IPS-18a (cell line): ENCODE results near the gene WNT7B.
"Not testable (repeated sequence)": the region's sequence is repeated elsewhere in the genome, so short reads cannot be mapped to it uniquely, and the experiment has no call there.

Source experiments
- H3K27ac ChIP-seq: one replicate; pipeline ENCODE4 v1.5.1; 2013; ENCODE audit warnings: low read length
- H3K27me3 ChIP-seq: one replicate; pipeline ENCODE4 v1.6.1; 2013; ENCODE audit warnings: mild to moderate bottlenecking, low read length; ENCODE audit not compliant: control insufficient read depth, insufficient read depth
- H3K36me3 ChIP-seq: one replicate; pipeline ENCODE4 v1.6.1; 2013; ENCODE audit warnings: low read depth, low read length; ENCODE audit not compliant: control insufficient read depth
- H3K4me1 ChIP-seq: one replicate; pipeline ENCODE4 v1.6.1; 2013; ENCODE audit warnings: low read depth, low read length; ENCODE audit not compliant: control insufficient read depth
- H3K4me3 ChIP-seq: one replicate; pipeline ENCODE4 v1.5.1; 2013; ENCODE audit warnings: low read length
- H3K9ac ChIP-seq: one replicate; pipeline ENCODE4 v1.6.1; 2013; ENCODE audit warnings: mild to moderate bottlenecking, low read length, moderate library complexity
- H3K9me3 ChIP-seq: one replicate; pipeline ENCODE4 v1.6.1; 2013; ENCODE audit warnings: low read depth, low read length; ENCODE audit not compliant: control insufficient read depth

WNT7B gene

DNA sequence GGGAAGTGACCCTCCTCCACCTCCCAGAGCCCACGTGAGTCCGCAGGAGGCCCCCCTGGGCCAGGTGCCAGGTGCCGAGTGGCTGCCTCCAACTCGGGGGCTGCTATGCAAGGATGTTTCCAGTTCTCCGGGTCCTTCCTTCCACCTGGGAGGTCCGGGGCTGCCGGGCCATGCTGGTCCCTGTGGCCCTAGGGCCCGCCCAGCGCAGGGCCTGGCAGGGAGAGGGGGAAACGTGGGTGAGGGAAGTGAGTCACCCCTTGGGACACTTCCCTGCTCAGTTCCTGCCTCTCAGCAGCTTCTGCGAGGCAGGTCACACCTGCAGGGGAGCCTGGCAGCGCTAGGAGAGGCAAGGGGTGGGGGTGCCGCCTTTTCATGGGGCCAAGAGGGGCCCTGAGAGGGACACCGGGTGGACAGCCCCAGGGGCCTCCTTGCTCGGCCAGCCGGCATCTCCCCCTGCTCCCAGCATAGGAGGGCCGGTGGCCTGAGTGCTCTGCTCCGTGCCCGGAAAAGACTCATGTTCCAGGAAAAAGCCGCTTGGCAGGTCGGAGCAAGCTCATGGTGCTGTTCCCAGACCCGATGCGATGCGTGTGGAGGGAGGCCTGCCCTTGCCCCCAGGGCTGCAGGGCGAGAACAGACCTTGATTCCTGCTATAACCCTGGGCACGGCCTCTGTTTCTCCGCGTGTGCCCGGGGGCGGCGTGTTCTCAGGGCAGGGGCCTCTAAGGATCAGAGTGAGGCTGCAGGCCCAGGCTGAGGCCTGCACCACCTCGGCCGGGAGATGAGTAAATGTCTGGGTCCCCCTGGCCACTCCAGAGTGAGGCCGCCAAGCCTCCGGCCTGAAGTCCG, 30.3 kb upstream of the WNT7B start:
- no peaks in the 10 kb centered on the region for H3K9me3 ChIP-seq
- H3K27ac ChIP-seq, result no peak overlapping the region
- H3K27me3 ChIP-seq, result no peaks in the 10 kb centered on the region
- H3K4me3 ChIP-seq, result no peak overlapping the region
- H3K4me1 ChIP-seq, result peaks cover 3% of the 10 kb centered on the region
- no peaks in the 10 kb centered on the region for H3K36me3 ChIP-seq
- H3K9ac ChIP-seq, result no peak overlapping the region

DNA sequence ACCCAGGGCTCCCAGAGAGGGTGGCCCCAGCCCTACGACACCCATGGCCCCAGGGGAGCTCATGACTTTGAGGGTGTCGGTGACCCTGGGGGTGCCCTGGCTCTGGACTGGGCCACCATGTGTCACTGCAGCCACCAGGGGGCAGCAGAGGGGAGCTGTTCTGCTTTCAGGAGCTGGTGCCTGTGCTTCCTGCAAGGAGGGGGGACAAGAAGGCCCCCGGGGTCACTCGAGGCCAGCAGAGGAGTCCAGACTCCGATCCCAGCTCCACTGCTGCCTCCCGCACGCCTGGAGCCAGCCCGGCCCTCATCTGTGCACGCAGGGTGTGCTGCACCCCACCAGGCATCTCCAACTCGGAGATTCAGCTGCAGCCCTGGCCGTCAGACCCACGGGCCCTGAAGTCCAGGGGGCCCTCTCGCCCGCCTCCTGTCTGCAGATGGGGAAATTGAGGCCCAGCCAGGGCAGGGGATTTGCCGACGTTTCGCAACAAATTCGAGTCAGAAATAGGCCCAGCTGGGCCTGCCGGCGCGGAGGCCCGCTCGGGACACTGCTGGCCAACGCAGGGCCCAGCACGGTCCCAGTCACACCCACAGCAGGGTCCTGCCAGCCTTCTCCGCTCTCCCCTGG, 29.5 kb upstream of the WNT7B start:
- Histone ChIP-seq H3K4me1 (peaks cover 3% of the 10 kb centered on the region), H3K9me3 (no peaks in the 10 kb centered on the region), H3K27me3 (no peaks in the 10 kb centered on the region), H3K27ac (no peak overlapping the region), H3K36me3 (no peaks in the 10 kb centered on the region), H3K4me3 (no peak overlapping the region), H3K9ac (no peak overlapping the region)

DNA sequence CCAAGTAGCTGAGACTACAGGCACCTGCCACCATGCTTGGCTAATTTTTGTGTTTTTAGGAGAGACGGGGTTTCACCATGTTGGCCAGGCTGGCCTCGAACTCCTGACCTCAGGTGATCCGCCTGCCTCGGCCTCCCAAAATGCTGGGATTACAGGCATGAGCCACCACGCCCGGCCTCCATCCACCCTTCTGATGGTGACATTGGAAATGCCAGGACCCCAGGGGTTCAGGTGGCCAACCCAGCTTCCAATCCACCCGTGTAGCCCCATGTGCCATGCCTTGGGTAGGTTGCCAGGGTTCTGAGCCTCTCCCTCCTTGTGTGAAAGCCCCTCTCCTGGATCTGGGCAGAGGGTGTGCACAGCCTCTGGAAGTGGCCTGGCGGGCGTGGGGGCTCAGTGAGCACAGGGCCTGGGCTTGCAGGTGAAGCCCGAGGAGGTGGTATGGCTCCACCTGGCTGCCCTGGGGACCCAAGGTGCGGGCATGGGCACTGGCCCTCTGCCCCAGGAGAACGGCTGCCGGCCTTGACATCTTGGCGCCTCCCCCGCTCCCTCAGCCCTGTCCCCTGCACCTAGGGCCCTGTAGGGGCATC, 28.2 kb upstream of the WNT7B start:
- H3K9me3 ChIP-seq, H3K27ac ChIP-seq, H3K36me3 ChIP-seq, H3K27me3 ChIP-seq, H3K9ac ChIP-seq, H3K4me3 ChIP-seq, H3K4me1 ChIP-seq: not testable (repeated sequence)

DNA sequence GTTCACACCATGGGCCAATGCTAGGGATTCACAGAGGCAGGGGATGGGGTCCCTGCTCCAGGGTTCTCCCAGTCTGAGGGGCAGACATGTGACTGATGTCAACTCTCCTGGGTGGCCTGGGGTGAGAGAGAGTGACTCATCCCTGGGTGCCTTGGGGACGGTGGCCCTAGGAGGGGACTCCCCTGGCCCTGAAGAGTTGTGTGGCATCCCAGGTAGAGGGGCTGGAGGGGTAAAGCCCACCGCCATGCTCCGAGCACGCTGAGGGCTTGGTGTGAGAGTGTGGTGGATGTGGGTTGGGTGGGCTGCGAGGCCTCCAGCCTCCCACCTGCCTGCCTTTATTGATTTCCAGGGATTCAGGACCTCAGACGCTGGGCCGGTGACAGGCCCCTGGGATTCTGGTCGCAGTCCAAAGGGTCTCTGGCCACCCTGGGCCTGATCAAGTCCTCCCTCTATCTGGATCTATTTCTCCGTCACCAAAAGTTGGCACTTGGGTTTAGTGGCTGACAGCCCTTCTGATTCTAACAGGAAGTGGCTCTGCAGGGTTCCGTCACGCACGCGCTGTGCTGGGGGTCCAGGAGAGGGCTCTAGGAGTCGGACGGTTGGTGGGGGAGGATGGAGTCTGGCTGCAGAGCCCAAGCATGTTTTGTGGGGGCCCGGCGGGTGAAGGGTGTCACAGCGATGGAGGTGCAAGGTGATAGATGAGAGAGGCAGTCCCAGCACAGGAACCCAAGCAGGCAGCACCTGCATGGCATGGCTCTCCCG, 27.3 kb upstream of the WNT7B start:
- H3K9ac ChIP-seq, result no peak overlapping the region
- H3K4me3 ChIP-seq, result no peak overlapping the region
- H3K27me3 ChIP-seq, result no peaks in the 10 kb centered on the region
- peaks cover 3% of the 10 kb centered on the region for H3K4me1 ChIP-seq
- H3K27ac ChIP-seq, result no peak overlapping the region
- H3K36me3 ChIP-seq, result no peaks in the 10 kb centered on the region
- no peaks in the 10 kb centered on the region for H3K9me3 ChIP-seq

DNA sequence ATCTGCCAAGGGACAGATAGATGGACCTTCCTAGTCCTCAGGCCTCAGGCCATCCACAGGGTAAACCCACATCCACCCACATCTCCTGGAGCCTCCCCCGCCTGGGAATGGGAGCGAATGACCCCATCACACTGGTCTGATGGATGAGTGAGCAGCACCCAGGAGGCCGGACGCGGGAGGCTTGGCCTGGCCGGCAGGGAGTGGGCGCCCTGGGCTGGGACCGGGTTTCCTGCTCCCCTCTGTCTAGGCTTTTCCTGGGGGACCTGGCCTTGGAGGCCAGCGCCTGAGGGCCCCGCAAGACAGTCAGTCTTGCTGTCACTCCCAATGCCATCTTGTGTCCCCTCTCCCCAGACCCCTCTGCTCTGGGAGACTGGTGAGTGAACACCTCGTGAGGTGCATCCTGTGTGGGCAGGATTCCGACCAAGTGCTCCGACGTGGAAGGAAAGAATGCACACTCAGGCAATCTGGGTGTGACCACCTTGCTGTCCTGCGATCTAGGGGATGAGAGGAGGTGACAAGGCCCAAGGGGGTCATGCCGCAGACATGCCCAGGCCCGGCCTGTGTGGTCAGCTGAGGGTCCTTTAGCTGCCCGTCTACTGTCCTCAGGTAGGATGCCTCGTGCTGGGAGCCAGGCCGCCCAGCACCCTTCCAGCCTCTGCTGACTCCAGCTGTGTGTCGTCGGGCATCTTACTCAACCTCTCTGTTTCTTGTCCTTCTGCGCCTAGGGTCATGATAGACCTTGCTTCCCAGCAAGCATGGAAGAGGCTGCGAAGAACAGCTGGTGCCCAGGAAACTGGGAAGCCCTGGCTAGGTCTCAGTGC, 26.5 kb upstream of the WNT7B start:
- Histone ChIP-seq H3K9ac (no peak overlapping the region), H3K27me3 (no peaks in the 10 kb centered on the region), H3K36me3 (no peaks in the 10 kb centered on the region), H3K9me3 (no peaks in the 10 kb centered on the region), H3K4me3 (no peak overlapping the region), H3K27ac (no peak overlapping the region), H3K4me1 (peaks cover 3% of the 10 kb centered on the region)

DNA sequence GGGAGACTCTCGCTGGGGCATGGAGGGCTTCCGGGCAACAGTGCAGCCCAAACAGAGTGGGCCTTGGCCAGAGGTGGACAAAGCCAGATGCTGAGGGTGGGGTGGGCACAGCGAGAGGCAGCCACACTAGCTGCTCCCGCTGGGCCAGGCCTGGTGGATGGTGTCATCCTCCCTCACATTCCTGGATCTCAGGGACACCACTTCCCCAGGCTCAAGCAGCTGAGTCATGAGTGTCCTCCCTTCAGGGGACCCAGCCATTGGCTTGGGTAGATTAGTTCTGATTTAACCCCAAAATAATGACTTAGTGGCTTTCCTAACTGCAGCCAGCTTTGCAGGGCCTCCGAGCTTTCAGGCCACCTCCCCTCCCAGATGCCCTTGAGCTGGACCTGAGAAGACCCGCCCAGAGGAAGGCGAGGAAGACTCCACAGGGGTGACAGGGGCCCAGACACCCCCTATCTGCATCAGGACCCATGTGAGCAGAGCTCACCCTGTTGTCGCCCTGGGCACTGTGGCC, 25.9 kb upstream of the WNT7B start:
- Histone ChIP-seq H3K4me1 (peaks cover 3% of the 10 kb centered on the region), H3K9ac (no peak overlapping the region), H3K27me3 (no peaks in the 10 kb centered on the region), H3K4me3 (no peak overlapping the region), H3K27ac (no peak overlapping the region), H3K9me3 (no peaks in the 10 kb centered on the region), H3K36me3 (no peaks in the 10 kb centered on the region)

DNA sequence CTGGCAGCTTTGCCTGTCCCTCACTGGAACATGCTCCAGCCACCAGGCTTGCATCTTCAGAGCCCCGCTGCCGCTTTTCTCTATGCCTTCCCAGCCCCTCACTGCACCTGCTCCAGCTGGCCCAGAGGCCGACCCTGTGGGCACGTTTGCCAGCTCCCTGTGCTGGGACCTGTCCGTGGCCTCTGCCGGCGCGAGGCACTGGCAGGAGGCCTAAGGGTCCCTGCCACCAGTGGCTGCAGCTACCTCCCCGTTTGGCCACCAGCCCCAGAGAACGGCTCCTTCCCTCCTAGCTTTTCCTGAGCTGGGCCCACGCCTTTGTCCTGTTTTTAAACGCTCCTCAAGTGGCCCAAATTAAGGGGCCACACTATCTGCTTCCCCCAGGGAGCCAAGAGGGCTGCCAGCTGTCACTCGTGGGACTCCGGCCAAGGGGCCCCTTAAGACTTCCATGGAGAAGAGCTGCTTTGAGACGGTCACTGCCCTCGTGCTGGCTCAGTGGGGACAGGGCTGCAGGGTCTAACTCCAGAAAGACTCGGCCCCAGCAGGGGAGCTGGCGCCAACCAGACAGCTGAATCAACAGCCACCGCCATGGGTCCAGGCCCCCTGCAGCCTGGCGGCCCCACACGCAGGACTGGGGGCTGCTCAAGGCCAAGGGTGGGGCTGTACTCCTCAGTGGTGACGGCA, 24.6 kb upstream of the WNT7B start:
- Histone ChIP-seq H3K9ac (no peak overlapping the region), H3K4me3 (no peak overlapping the region), H3K27ac (no peak overlapping the region), H3K27me3 (no peaks in the 10 kb centered on the region), H3K9me3 (no peaks in the 10 kb centered on the region), H3K36me3 (no peaks in the 10 kb centered on the region), H3K4me1 (peaks cover 2% of the 10 kb centered on the region)

DNA sequence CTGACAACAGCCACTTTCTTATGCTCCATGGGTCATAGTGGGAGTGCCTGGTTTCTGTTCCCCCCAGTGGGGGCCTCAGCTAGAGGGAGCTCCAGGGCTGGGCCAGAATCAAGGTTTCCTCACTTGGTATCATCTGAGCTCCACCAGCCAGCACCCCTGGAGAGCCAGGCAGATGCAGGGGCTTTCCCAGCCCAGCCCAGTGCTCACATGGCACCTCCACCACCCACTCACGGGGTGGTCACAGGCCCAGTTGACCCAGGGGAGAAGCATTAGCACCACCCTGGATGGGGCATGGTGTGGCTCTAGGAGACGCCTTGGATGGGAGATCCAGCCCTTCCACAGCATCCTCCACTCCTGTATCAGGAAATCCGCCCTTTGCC, 24.1 kb upstream of the WNT7B start:
- Histone ChIP-seq H3K27ac (no peak overlapping the region), H3K36me3 (no peaks in the 10 kb centered on the region), H3K4me3 (no peak overlapping the region), H3K9me3 (no peaks in the 10 kb centered on the region), H3K27me3 (no peaks in the 10 kb centered on the region), H3K4me1 (no peaks in the 10 kb centered on the region), H3K9ac (no peak overlapping the region)

DNA sequence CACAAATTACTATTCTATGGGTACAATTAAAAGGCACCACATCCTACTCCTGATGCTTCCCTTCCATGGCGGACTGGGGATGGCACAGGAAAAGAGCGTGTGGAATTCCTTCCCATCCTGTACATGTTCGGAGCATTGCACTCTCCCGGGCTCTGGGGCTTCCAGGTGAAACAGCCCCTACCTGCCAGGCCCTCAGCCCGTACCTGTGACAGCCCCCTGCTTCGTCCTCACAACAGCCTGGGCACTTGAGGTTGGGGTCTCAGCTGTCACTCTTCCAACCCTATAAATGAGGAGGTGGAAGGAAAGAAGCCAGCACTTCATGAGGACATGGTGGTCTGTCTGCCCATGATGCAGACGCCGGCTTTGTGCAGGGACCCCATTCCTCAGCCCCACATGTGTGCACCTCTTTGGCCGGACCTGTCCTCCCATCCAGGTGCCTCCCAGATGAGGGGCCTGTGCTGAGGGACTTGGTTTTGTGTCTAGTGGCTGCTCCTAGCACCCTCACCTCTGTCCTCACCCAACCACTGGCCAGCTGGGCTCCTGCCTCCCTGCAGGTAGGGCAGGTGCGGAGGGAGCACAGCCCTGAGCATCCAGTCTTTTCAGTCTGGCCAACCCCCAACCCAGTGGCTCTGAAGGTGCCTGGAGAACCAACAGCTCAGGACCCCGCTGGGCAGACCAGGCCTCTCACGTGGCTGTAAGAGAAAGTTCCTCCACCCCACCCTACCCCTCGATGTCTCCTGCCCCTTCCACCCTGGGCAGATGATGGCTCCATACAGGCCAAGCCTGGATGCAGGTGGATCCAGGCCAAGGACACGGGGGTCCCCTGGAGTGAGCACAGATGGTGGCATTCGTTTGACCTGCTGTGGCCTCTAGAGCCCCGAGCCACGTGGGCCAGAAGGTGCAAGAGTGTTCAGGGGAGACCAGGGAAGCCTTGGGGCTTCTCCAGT, 23.4 kb upstream of the WNT7B start:
- H3K4me1 ChIP-seq, result no peaks in the 10 kb centered on the region
- H3K4me3 ChIP-seq, result no peak overlapping the region
- H3K27ac ChIP-seq, result no peak overlapping the region
- H3K9ac ChIP-seq, result no peak overlapping the region
- H3K9me3 ChIP-seq, result no peaks in the 10 kb centered on the region
- no peaks in the 10 kb centered on the region for H3K36me3 ChIP-seq
- no peaks in the 10 kb centered on the region for H3K27me3 ChIP-seq
